ENCODE results near the gene DOCK2. TPM values are rescaled to one million over a fixed set of nuclear protein-coding genes. Genes with fewer than 3 reads are reported as not detected.

DOCK2 gene
- total RNA-seq, 1 experiment from 2014 or later: not detected

GRCh38 chr5:169754737-169755136, 117.7 kb downstream of the DOCK2 start:
- intact Hi-C loops (cut with micrococcal nuclease; ENCODE audit: unreplicated experiment): no loop called here
- no TSS peak for BruUV-seq (replicated peaks)
- Mint-ChIP-seq H3K4me1 (ENCODE audit: low read depth, unreplicated experiment) (no peaks in the 10 kb centered on the region), H3K36me3 (ENCODE audit: insufficient read depth, unreplicated experiment) (no peaks in the 10 kb centered on the region), H3K27ac (ENCODE audit: unreplicated experiment) (no peak overlapping the region), H3K4me3 (ENCODE audit: low read depth, unreplicated experiment) (no peak overlapping the region), H3K9me3 (ENCODE audit: low read depth, unreplicated experiment) (no peaks in the 10 kb centered on the region), H3K27me3 (ENCODE audit: unreplicated experiment) (peaks cover 48% of the 10 kb centered on the region)
- TF ChIP-seq, protein P1, sequence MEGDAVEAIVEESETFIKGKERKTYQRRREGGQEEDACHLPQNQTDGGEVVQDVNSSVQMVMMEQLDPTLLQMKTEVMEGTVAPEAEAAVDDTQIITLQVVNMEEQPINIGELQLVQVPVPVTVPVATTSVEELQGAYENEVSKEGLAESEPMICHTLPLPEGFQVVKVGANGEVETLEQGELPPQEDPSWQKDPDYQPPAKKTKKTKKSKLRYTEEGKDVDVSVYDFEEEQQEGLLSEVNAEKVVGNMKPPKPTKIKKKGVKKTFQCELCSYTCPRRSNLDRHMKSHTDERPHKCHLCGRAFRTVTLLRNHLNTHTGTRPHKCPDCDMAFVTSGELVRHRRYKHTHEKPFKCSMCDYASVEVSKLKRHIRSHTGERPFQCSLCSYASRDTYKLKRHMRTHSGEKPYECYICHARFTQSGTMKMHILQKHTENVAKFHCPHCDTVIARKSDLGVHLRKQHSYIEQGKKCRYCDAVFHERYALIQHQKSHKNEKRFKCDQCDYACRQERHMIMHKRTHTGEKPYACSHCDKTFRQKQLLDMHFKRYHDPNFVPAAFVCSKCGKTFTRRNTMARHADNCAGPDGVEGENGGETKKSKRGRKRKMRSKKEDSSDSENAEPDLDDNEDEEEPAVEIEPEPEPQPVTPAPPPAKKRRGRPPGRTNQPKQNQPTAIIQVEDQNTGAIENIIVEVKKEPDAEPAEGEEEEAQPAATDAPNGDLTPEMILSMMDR (IDR thresholded peaks at IDR 0.05; ENCODE audit: unreplicated experiment): no peak
- CTCF ChIA-PET: no interaction called here
- DNase-seq: no peak

DNA sequence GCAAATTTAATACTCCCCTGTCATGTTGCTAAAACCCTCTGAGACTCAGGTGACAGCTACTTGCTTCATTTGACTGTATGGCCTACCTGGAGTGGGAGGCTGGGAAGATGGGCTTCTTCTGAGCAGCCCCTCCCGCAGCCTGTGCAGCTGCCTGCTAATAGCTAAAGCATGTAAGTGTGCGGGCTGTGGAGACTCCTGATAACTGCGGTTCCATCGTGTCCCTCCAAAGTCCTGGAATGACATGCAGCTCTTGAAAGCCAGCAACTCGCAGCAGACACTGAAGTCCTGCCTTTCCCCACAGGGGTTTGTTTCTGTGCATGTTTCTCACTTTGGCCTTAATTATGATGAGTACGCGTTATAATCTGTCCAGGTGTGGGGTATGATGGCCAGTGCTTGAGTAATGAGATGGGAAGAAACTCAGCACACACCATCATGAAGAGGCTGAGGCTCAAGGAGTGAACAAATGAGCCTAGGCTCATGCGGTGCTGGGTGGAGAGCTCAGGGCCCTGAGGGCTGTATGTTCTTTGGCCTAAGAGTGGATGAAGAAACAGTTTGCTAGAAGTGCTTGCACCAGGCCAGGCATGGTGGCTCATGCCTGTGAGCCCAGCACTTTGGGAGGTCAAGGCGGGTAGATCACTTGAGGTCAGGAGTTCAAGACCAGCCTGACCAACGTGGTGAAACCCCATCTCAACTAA, 119.1 kb downstream of the DOCK2 start:
- H3K4me1 Mint-ChIP-seq (ENCODE audit: low read depth, unreplicated experiment): no peaks in the 10 kb centered on the region
- H3K36me3 Mint-ChIP-seq (ENCODE audit: insufficient read depth, unreplicated experiment): no peaks in the 10 kb centered on the region
- BruUV-seq (replicated peaks): no TSS peak
- DNase-seq: no peak
- H3K4me3 Mint-ChIP-seq (ENCODE audit: low read depth, unreplicated experiment): no peak overlapping the region
- intact Hi-C loops (cut with micrococcal nuclease; ENCODE audit: unreplicated experiment): no loop called here
- H3K27ac Mint-ChIP-seq (ENCODE audit: unreplicated experiment): no peak overlapping the region
- H3K27me3 Mint-ChIP-seq (ENCODE audit: unreplicated experiment): peaks cover 43% of the 10 kb centered on the region
- H3K9me3 Mint-ChIP-seq (ENCODE audit: low read depth, unreplicated experiment): no peaks in the 10 kb centered on the region
- CTCF ChIA-PET: interaction anchor here (0.6 kb wide), 1 partner anchor 29 kb away, joined by 4 read pairs; no protein-coding TSS in a partner anchor
- TF ChIP-seq, protein P1 (IDR thresholded peaks at IDR 0.05; ENCODE audit: unreplicated experiment): no peak

DNA sequence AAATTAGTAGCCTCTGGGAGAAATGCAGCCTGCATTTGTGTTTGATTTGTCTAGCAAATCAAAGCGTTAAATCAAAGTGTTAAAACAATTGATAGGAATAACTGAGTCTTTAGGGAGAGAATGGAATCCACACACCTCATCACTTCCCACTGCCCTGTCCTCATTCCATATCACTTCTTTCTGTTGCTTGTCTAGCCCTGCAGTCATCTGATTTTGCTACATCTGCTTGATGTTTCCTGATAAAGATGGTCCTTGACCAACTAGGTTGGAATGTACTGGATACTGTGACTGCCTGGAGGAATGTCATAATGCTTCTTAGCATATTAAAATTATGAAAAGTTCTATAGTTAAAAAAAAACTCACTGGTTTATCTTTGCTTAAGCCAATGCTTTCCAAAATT, 119.9 kb downstream of the DOCK2 start:
- no peak for DNase-seq
- no peaks in the 10 kb centered on the region for H3K9me3 Mint-ChIP-seq (ENCODE audit: low read depth, unreplicated experiment)
- no peak overlapping the region for H3K27ac Mint-ChIP-seq (ENCODE audit: unreplicated experiment)
- CTCF ChIA-PET: no interaction called here
- no peaks in the 10 kb centered on the region for H3K4me1 Mint-ChIP-seq (ENCODE audit: low read depth, unreplicated experiment)
- BruUV-seq (replicated peaks): no TSS peak
- intact Hi-C loops (cut with micrococcal nuclease; ENCODE audit: unreplicated experiment): no loop called here
- H3K36me3 Mint-ChIP-seq (ENCODE audit: insufficient read depth, unreplicated experiment): no peaks in the 10 kb centered on the region
- no peak overlapping the region for H3K4me3 Mint-ChIP-seq (ENCODE audit: low read depth, unreplicated experiment)
- TF ChIP-seq, protein P1 (IDR thresholded peaks at IDR 0.05; ENCODE audit: unreplicated experiment): no peak
- peaks cover 43% of the 10 kb centered on the region for H3K27me3 Mint-ChIP-seq (ENCODE audit: unreplicated experiment)

GRCh38 chr5:169758886-169759285, 121.8 kb downstream of the DOCK2 start:
- Mint-ChIP-seq H3K4me3 (ENCODE audit: low read depth, unreplicated experiment) (no peak overlapping the region), H3K9me3 (ENCODE audit: low read depth, unreplicated experiment) (no peaks in the 10 kb centered on the region), H3K4me1 (ENCODE audit: low read depth, unreplicated experiment) (no peaks in the 10 kb centered on the region), H3K27ac (ENCODE audit: unreplicated experiment) (no peak overlapping the region), H3K27me3 (ENCODE audit: unreplicated experiment) (peaks cover 57% of the 10 kb centered on the region), H3K36me3 (ENCODE audit: insufficient read depth, unreplicated experiment) (no peaks in the 10 kb centered on the region)
- DNase-seq: no peak
- TF ChIP-seq, protein P1 (IDR thresholded peaks at IDR 0.05; ENCODE audit: unreplicated experiment): no peak
- no TSS peak for BruUV-seq (replicated peaks)
- CTCF ChIA-PET: interaction anchor here (0.6 kb wide), 1 partner anchor 748 kb away, joined by 4 read pairs; no protein-coding TSS in a partner anchor
- intact Hi-C loops (cut with micrococcal nuclease; ENCODE audit: unreplicated experiment): no loop called here

All from Calu3 (cell line).